Measurements from ENCODE around the gene SLC16A13.

SLC16A13 gene

GRCh38 chr17:7077911-7078546, 42.2 kb downstream of the SLC16A13 start:
- TF ChIP-seq CTCF (IDR thresholded peaks at IDR 0.05; ENCODE audit: low read depth, low read length), result no peak
- H3K4me3 ChIP-seq (ENCODE audit: low read depth, low read length), result no peak overlapping the region
- in situ Hi-C loops (cut with HindIII; ENCODE audit: low sequenced_read_pairs), result no loop called here
- no peak for DNase-seq (ENCODE audit: low read depth, low spot score)

- no peak for DNase-seq (ENCODE audit: low read depth, low spot score)
- in situ Hi-C loops (cut with HindIII; ENCODE audit: low sequenced_read_pairs), result no loop called here
- no peak for TF ChIP-seq CTCF (IDR thresholded peaks at IDR 0.05; ENCODE audit: low read depth, low read length)
- H3K4me3 ChIP-seq (ENCODE audit: low read depth, low read length), result no peak overlapping the region
These were observed 42.9 kb downstream of the SLC16A13 start for GRCh38 chr17:7078711-7079110.

DNA sequence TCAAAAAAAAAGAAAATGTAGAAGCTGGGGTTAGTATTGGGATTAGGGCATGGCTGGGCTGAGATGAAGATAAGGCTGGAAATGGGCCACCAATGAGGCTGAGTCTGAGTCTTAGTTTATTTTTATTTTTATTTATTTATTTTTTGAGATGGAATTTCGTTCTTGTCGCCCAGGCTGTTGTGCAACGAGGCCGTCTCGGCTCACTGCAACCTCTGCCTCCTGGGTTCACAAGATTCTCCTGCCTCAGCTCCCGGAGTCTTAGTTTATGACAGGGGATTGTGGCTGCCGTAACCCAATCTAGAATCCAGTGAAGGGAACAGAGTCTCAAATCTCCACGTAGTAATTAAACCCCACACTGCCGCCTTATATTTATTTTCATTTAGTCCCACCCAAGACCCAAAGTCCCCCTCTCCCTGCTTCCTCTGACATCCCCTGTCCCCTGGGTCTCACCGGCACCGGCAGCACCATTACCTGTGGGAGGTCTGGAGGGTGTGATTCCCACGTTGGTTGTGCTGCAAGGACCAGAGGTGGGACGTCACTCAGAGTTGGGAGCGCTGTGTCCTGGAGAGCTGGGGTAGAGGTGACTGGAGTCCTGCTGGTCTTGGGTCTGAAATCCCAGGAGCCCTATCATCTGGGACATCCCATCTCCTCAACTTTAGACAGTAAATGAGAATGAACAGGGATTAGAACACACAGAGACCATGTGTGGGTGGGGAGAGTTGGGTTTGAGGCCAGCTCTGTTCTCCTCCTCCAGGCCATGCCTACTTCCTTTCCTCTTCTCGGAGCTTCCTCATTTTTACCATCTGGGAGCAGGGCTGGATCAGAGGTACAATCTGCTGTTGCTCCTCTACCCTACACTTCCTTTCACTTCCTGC, 44.0 kb downstream of the SLC16A13 start, which contains the start of gene CLEC10A:
Gene CLEC10A (minus strand): TSS at position 671 of the 875 bp plus-strand sequence. CDS start 1,439 bp downstream, outside the sequence.
- TF ChIP-seq CTCF (IDR thresholded peaks at IDR 0.05; ENCODE audit: low read depth, low read length), result no peak
- in situ Hi-C loops (cut with HindIII; ENCODE audit: low sequenced_read_pairs), result no loop called here
- no peak for DNase-seq (ENCODE audit: low read depth, low spot score)
- no peak within 1 kb of the TSS for H3K4me3 ChIP-seq (ENCODE audit: low read depth, low read length)

- in situ Hi-C loops (cut with HindIII; ENCODE audit: low sequenced_read_pairs), result no loop called here
These were observed 44.7 kb downstream of the SLC16A13 start for GRCh38 chr17:7080456-7081041.

GRCh38 chr17:7081341-7082062, 45.7 kb downstream of the SLC16A13 start:
- in situ Hi-C loops (cut with HindIII; ENCODE audit: low sequenced_read_pairs), result no loop called here
- no peak for DNase-seq (ENCODE audit: low read depth, low spot score)
- TF ChIP-seq CTCF (IDR thresholded peaks at IDR 0.05; ENCODE audit: low read depth, low read length), result no peak
- H3K4me3 ChIP-seq (ENCODE audit: low read depth, low read length), result no peak overlapping the region

More at GRCh38 chr17:7080456-7081041, 44.7 kb downstream of the SLC16A13 start:
- no peak for TF ChIP-seq CTCF (IDR thresholded peaks at IDR 0.05; ENCODE audit: low read depth, low read length)
- no peak overlapping the region for H3K4me3 ChIP-seq (ENCODE audit: low read depth, low read length)
- DNase-seq (ENCODE audit: low read depth, low spot score), result no peak

- no peak overlapping the region for H3K4me3 ChIP-seq (ENCODE audit: low read depth, low read length)
- in situ Hi-C loops (cut with HindIII; ENCODE audit: low sequenced_read_pairs), result no loop called here
- DNase-seq (ENCODE audit: low read depth, low spot score), result peak; percentile 17
- TF ChIP-seq CTCF (IDR thresholded peaks at IDR 0.05; ENCODE audit: low read depth, low read length), result no peak
These were observed 47.8 kb downstream of the SLC16A13 start for GRCh38 chr17:7083592-7083991.

Measured in astrocyte of the spinal cord (primary cell).